AG20443 (cell line): ENCODE data around the gene EEA1.
"Not testable (repeated sequence)": the region's sequence is repeated elsewhere in the genome, so short reads cannot be mapped to it uniquely, and the experiment has no call there.

Experiments used
- DNase-seq: peaks from one replicate; pipeline ENCODE4 v3.0.0; 2012; ENCODE audit warnings: low spot score, mixed read lengths

EEA1 gene

DNA sequence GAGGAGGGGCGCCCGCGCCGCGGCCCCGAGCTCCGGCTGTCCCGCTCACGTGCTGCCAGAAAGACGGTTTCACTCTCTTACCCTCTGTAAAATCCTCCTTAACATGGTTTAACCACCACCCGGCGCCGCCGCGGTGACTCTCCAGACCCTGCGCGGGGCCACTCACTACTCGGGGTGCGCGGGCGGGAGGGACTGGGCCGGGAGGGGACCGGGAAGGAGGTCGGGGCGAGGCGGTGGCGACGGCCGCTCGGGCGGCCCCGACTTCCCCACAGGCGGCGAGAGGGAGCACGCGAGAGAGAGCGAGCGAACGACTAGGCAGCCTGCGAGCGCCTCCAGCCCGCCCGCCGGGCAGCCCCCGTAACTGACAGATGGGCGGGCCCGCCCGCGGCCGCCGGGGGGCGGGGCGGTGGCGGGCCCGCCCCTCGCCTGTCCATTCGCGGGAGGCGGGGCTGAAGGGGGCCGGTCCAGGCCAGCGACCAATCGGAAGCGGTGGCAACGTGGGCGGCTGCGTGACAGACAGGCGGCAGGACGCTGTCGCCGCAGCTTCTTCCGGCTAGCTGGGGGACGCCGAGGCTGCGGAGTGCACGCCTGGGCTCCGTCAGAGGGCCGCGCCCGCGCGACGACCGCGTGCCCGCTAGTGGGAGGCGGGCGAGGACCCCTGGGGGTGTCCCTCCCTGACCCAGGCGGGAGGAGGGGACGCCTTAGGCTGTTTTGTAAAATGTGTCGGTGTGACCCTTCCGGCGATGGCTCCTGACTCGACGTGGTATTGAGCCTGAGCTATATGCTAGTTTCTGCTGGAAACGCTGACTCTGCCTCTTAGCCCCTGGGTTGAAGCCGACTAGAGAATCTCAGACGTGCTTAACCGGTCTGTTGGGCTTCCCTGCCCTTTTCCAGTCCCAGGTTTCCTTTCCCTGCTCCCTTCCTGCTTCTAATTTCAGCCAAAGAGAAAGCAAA, at the start of gene EEA1:
TSS of gene EEA1 (minus strand) at position 334 of the 954 bp plus-strand sequence. CDS start at position 105, 229 bp downstream.
- DNase-seq = peak; percentile 99

- DNase-seq = no peak
Observed at GRCh38 chr12:92978607-92979006, 49.5 kb upstream of the EEA1 start.

DNA sequence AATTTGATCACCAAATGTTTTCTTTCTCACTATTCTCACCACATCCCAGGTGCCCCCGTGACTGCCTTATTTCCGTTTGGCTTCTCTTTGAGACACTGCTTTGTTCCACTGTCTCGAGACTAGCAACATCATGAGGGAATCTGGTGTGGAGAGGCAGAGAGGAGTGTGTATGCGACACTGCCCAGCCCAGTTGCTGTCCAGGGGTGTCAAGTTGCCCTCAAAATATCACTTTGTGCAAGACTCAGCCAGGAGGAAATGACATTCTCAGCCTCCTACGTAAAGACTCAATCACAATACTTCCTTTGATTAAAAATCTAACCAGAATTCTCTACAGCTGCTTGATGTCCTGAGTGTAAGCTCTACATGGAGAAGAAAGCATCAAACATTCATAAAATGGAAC, 48.2 kb upstream of the EEA1 start:
- no peak for DNase-seq

GRCh38 chr12:92974759-92975158, 45.7 kb upstream of the EEA1 start:
- no peak for DNase-seq

DNA sequence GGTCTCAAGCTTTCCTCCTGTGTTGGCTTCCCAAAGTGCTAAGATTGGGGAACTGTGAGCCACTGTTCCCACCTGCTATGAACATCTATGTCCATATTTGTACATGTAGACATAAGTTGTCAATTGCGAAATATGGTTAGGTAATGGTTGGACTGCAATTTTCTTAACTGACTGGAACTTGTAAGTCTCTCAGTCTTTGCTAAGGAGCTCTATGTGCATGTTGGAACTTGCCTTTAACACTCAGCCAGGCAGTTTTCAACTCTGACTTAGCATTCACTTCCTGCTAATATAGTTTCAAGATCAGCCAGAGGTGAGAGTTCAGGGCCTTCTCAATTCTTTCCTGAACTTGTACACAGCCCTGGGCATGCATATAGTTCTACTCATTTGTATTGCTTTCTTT, 44.5 kb upstream of the EEA1 start:
- DNase-seq = peak; percentile 37

DNA sequence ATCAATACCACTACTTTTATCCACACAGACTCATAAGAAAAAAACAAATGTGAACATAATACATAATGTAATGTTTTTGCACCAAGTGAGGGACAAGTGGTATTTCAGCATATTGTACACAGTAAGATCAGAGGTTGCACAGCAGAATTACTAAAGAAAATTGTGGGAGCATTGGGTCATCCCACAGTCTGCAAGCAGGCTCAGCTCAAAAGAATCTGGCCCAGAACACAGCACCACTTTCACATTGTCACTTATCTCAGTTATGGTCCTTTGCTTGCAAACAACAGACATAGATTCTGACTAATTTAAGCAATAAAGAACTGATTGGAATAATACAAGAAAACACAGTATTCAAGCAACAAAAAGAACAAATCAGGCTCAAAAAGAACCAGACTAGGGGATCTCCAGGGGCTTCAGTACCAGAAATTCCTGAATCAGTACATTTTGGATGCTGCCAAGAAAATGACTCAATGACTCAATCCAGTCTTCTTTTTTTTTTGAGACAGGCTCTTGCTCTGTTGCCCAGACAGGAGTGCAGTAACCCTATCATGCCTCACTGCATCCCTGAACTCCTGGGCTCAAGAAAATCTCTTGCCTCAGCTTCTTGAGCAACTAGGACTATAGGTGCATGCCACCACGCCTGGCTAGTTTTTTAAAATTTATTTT, 42.9 kb upstream of the EEA1 start:
- peak; percentile 58 for DNase-seq

GRCh38 chr12:92968176-92968813, 39.2 kb upstream of the EEA1 start:
- no peak for DNase-seq

GRCh38 chr12:92964378-92964777, 35.3 kb upstream of the EEA1 start:
- not testable (repeated sequence) for DNase-seq

- DNase-seq = no peak
Observed at GRCh38 chr12:92961949-92962348, 32.9 kb upstream of the EEA1 start.

DNA sequence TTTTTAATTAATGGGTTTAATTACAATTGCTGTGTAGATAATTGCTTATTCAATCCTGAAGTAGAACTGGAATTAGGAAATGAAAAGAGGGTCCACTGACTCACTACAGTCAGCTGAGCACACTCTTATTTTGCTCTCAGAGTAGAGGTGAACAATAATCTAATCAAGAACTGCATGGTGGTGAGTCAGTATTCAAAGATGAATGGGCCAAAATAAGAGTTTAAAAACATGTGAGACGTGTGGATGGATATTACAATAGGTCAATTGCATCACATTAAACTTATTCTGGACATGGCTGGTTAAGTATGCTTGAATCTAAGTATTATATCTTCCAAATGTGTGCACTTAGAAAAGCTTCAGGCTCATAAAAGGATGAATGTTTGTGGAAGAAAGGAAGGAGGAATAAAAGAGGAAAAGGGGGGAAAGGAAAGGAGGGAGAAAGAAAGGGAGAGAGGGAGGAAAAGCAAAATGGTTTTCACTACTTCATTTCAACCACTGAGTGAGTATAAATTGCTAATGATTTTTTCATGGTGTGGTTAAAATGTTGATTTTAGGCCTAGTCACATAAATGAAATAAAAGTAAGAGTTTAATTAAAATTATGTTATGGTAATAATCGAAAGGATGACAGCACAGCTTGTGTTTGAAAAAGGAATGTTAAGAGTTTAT, 27.0 kb upstream of the EEA1 start:
- DNase-seq = peak; percentile 21

DNA sequence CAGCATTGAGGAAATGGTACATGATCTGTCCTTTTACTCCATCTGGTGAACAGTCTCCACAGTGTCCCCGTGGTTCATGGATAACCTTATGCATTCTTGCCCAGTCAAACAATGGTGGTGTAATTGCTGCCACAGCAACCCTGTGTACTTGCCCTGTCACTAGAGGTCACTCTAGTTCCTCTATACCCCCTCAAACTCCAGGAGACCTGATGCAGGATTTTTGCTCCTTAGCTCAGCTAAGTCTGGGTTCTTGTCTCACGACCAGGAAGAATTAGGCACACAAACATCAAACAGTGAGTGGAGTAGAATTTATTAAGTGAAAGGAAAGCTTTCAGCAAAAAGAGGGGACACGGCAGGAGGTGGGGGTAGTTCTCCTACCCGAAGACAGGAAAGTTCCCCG, 24.7 kb upstream of the EEA1 start:
- no peak for DNase-seq

- no peak for DNase-seq
Observed at GRCh38 chr12:92952394-92952793, 23.3 kb upstream of the EEA1 start.

DNA sequence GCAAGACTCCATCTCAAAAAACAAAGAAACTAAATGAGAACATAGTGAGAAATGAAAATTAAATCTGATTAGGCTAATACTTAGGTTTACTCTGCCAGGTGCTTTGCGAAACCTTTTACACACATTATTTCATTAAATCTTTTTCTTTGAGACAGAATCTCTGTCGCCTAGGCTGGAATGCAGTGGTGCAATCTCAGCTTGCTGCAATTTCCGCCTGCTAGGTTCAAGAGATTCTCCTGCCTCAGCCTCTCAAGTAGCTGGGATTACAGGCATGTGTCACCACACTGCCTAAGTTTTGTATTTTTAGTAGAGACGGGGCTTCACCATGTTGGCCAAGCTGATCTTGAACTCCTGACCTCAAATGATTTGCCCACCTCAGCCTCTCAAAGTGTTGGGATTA, 21.9 kb upstream of the EEA1 start:
- no peak for DNase-seq

- no peak for DNase-seq
Observed at GRCh38 chr12:92950011-92950410, 20.9 kb upstream of the EEA1 start.

DNA sequence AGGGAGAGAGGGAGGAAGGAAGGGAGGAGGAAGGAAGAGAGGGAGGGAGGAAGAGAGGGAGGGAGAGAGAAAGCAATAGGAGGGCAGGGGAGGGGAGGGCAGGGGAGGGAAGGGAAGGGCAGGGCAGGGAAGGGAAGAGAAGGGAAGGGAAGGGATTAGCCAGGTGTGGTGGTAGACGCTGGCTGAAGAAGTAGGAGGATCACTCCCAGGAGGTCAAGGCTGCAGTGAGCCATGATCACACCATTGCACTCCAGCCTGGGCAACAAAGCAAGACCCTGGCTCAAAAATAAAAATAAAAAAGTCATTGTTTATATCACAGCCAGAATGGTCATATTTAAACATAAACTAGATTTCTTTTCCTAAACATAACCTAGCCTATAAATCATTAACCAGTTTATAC, 20.4 kb upstream of the EEA1 start:
- DNase-seq = no peak

DNA sequence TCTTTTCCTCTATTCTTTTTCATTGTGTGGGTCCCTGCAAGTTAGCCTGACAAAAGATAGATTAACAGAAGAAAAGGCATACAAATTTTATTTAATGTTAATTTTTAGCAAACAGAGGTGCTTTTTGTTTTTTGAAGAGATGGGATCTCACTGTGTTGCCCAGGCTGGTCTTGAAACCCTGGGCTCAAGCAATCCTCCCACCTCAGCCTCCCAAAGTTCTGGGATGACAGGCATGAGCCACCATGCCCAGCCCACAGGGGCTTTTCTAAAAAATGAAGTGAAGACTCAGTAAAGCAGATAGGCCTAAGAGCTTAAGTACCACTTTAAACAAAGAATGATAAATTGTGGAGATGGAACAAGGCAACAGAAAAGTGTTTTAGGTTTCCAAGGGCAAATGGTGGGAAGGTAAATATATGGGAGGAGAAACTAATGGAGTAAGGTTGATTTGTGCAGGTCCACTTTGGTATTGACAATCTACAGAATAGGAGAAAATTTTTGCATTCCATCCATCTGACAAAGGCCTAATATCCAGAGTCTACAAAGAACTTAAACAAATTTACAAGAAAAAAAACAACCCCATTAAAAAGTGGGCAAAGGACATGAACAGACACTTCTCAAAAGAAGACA, 18.6 kb upstream of the EEA1 start:
- DNase-seq = no peak

DNA sequence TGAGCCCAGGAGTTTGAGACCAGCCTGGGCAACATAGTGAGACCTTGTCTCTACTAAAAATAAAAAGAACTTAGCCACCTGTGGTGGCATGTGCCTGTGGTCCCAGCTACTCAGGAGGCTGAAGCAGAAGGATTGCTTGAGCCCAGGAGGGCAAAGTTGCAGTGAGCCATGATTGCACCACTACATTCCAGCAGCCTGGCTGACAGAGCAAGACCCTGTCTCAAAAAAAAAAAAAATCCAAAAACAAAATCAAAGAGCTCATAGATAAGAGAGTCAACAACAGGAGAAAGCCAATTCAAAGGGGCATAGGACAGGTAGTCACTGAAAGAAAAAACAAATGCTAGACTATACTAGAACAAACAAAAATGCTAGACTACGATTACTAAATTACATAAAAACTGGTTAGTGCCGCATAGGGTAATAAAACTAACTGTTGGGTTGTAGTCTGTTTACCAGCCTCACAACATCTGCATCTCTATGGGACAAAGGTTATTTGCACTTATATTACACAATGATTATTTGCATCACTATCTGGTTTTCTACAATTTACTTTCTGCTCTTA, 16.6 kb upstream of the EEA1 start:
- no peak for DNase-seq

DNA sequence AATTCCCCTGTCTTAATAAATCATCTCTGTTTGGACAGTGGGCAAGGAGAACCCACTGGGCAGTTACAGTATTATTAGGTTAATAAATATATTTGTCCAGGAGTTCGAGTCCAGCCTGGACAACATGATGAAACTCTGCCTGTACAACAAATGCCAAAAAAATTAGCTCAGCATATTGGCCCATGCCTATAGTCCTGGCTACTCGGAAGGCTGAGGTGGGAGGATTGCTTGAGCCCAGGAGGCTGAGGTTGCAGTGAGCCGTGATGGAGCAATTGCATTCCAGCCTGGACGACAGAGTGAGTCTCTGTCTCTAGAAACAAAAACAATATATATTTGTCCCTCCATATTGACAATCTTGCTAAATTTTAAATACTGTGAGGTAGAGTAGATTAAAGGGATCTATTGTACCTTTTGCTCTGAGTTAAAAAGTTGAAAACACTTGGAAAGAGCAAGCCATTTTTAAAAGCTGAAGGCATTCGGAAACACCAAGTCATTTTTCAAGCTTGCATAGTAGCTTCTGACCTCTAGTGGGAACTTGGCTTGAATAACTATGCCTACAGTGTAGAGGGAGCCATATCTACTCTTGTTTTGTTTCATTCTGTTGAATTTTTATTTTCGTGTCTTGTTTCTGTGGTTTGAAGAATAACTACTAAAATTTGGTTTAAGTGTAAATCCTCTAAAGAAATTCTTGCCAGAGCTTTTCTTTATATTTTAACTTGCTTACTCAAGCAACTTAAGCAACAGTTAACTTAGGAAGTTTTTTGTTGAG, 14.6 kb upstream of the EEA1 start:
- no peak for DNase-seq

GRCh38 chr12:92942905-92943304, 13.8 kb upstream of the EEA1 start:
- peak; percentile 17 for DNase-seq

DNA sequence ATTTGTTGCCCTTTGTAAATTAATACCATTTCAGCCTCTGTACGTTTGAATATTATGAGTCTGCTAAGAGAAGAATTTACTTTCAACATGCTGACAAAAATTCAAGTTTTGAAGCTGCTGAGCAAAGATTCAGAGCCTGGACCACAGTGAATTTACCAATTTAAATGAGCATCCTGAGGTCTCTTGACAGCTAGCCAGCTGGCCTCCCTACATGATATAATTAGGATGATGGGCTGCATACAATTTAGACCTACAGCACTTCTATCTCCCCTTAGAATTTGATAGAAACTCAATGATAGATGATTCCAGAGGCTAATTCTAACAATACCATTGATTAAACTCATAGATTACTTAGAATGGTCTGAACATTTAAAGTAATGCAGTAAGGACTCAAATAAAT, 10.0 kb upstream of the EEA1 start:
- no peak for DNase-seq

DNA sequence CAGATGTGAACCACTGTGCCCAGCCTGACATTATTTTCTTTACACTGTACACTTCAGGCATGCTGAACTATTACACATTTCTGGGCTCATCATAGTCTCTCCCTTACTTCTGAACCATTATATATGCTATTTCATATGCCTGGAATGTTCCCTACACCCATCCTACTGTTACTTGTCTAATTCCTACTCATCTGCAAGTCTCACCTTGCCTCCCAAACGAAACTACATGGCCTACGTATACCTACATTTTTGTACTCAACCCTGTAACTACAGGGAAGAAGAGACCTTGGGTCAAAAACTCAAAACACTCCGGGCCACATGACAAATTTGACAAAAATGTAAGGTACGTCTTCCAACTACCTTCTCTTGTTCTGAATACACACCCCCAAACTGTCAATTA, 9.5 kb upstream of the EEA1 start:
- no peak for DNase-seq
